GM19023 (cell line): ENCODE data around the gene CBR1.

ENCODE experiments used
- ATAC-seq: cut with Tn5 transposase; IDR thresholded peaks from one replicate; pipeline ENCODE4 v1.9.1; 2021; ENCODE audit warnings: mild to moderate bottlenecking, moderate library complexity; ENCODE audit not compliant: unreplicated experiment

Gene CBR1

DNA sequence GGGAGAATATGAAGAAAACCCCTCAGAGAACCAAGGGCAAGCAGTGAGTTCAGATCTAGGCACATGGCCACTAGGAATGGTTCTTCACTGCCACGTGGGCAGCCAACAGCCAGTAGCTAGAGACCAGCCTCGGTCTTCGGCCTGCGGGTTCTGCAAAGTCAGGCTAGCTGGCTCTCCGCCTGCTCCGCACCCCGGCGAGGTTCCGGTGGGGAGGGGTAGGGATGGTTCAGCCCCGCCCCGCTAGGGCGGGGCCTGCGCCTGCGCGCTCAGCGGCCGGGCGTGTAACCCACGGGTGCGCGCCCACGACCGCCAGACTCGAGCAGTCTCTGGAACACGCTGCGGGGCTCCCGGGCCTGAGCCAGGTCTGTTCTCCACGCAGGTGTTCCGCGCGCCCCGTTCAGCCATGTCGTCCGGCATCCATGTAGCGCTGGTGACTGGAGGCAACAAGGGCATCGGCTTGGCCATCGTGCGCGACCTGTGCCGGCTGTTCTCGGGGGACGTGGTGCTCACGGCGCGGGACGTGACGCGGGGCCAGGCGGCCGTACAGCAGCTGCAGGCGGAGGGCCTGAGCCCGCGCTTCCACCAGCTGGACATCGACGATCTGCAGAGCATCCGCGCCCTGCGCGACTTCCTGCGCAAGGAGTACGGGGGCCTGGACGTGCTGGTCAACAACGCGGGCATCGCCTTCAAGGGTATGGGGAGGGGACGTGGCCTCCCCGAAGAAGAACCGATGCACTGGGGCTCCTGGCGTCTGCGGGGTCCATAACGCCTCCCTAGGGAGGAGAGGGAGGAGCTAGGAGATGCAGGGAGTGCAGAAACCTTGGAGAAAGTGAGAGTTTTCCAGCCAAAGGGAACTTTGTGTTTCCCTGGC lies at the start of gene CBR1:
Gene CBR1, plus strand, starts transcription at position 312 of the 871 bp plus-strand sequence. Its CDS starts 92 bp downstream, at position 404.
- peak; percentile 98 for ATAC-seq

DNA sequence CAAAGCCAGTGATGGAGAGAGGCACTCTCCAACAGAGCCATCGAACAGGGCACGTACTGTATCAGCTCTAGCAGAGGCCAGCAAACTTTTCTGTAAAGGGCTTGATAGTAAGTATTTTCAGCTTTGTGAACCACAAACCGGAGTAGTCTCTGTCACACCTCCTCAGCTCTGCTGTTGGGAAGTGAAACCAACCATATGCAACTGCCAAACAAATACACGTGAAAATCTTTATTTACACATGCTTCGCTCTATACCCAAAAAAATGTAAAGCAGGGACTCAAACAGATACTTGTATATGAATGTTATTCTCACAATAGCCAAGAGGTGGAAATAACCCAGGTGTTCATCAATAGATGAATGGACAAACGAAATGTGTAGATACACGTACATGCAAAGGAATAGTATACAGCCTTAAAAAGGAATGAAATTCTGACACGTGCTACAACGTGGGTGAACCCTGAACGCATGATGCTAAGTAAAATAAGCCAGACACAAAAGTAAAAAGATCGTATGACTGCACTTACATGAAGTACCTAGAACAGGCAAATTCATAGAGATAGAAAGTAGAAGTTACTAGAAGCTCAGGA lies 48.5 kb upstream of the CBR1 start:
- peak; percentile 67 for ATAC-seq

DNA sequence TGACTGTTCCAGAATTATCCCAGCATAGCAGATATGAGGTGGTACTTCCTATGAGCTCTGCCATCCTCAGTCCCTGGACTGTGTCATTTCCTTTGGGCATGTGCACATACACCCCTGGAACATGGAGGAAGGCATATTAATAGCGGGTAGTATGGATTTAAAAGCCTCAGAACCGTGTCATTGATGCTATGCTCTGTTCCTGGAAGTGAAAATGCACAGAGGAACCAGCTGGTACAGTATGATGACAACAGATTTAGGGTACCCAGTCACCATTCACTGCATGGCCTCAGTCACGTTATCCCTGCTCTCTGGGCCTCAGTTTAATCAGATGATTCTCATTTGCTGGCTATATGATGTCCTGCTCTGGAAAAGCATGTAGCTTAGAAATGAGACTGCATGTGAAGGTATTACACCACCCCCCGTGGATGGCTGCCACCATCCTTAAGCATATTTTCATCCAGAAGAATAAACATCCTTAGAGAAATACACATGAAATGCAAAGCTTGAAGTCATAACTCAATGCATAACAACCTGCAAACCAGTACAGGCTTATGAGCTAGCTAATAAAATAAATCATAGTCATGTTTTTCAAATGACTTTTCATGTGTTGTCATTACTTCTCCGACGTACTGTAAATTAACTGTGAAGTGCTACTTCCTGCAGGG lies 47.3 kb upstream of the CBR1 start:
- no peak for ATAC-seq

DNA sequence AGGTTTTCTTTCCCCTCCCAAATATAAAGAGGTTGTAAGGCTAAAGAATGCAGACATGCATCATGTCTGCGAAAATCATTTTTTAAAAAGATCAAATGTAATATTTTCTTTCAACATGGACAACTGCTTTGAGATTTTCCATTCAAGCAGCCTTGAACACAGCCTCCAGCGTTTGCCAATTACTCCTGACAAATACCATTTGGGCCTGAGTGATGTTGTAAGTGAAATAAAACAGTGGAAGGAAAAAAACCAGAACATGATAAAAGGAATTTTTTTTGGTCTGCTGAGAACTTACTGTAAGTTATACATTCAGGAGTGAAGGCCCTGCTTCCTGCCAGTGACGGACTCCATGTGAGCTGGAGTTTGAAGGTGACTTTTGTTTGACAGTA lies 46.7 kb upstream of the CBR1 start:
- ATAC-seq, result no peak

DNA sequence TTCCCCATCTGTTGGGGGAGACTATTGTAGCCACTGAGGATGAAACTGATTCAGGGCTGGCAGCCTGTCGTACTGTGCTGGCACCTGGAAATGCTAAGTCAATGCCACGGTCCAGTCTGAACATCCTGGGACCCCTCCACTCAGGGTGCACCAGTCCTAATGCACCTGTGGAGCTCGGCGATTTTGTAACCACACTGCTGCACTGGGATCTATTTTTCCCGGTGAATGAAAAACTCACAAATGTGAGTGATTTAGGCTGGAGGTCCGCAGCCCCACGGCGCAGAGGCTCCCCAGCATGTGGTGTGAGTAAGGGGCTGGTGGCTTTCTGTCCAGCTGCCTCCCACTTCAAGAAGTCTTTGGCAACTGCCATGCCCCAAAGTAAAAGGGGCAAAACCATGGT lies 45.0 kb upstream of the CBR1 start:
- ATAC-seq, result no peak

DNA sequence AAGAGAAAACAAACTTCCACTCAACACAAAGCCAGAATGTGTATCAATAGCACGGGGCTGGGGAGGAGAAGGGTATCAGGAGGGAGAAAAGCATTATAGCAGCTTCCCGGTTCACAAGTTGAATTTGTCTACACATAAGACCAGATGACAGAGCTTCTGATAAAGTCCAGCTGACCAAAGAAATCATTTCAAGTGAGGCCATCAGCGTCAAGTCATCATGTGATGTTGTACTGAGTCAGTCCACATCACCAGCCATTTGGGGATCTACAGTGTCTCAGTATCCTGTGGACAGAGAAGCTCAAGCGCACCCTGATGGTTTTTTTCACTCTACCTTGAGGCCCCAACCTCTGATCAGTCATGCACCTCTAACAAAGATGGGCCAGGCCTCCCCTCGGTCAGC lies 42.5 kb upstream of the CBR1 start:
- ATAC-seq, result no peak

DNA sequence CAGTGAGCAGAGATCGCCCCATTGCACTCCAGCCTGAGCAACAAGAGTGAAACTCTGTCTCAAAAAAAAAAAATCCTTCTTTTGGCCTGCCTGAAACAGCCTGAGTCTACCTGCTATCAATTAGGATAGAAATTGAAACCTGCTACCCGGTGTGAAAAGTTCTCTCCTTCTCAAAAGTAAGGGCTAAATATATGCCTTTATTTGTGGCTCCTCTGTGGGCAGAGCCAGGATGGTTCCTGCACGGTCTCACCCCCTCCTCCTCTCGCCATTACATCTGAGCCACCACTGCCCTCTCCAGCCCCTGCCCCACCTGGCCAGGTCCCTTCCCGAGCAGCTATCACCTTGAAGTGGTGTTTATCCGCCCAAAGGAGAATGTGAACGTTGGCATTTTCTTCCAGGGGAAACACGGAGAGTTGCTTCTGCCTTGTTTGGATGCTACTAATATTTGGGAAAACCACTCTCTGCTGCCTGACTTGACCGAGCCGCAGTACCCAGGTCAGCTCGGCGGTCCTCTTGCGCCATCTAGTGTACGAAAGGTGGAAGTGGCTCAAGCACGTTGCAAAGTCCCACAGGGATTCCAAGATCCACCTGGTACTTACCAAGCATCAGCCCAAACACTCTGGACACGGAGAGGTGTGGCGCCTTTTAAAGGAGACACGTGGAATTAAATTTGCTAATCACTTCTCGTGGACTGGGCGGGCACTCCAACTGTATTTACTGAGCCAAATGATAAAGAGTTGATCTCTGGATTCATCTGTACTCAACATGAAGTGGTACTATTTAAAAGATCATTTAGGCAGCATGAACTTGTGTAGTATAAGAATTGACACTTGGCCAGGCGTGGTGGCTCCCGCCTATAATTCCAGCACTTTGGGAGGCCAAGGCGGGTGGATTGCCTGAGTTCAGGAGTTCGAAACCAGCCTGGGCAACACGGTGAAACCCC lies 41.4 kb upstream of the CBR1 start:
- ATAC-seq, result peak; percentile 77

DNA sequence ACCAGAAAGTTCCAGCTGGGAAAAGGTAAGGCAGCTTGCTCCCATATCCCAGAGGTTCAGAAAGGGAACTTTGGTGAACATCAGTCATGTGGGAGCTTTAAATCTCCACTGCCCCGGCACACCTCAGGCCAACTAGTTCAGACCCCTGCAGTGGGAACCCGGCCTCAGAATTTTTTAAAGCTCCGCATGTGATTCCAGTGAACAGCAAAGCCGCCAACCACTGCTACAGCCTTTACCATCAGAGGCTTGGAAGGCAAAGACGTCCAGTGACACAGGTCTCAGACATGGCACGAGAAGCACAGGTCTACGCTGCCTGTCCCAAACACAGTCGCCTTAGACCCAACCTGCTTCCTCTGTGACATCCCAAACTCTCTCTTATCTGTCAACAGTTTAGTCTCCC lies 40.5 kb upstream of the CBR1 start:
- ATAC-seq, result no peak

DNA sequence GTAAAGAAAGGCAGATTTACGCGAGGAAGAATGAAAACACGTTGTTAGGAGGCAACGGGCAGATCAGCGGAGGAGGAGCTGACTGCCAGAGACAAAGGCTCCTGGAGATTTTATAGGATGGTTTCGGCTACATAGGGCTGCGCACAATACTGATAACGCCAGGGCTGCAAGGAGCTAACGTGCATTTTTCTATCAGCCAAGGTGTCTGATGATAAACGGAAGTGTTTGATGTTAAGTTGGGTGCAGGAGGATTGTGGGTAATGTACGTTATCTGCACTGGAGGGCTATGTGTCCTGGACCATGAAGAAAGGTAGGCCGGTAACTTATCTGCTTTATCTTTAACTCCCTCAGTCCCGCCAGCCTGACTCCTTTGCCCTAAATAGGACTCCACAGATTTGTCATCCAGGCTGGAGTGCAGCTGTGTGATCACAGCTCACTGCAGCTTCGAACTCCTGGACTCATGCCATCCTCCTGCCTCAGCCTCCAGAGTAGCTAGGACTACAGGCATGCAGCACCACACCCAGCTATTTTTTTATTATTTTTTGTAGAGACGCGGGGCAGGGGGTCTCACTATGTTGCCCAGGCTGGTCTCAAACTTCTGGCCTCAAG lies 39.1 kb upstream of the CBR1 start:
- no peak for ATAC-seq

DNA sequence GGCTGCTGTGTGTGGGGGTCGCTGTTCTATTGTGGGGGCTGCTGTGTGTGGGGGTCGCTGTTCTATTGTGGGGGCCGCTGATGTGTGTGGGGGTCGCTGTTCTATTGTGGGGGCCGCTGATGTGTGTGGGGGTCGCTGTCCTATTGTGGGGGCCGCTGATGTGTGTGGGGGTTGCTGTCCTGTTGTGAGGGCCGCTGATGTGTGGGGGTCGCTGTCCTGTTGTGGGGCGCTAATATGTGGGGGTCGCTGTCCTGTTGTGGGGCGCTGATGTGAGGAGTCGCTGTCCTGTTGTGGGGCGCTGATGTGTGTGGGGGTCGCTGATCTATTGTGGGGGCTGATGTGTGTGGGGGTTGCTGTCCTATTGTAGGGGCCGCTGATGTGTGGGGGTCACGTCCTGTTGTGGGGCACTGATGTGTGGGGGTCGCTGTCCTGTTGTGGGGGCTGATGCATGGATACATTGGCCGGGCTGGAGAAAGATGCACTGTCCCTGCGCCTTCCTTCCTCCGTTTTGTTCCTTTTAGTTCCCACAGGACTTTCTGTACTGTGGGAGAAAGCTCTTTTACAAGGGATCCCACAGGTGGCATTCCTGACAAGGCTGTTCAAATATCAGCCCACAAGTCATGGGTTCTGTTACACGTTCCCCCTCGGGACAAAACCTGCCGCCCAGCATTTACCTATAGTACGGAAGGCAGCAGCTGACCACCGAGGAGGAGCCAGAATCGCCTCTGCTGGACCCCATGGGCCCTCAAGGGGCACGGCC lies 37.0 kb upstream of the CBR1 start:
- ATAC-seq, result no peak

DNA sequence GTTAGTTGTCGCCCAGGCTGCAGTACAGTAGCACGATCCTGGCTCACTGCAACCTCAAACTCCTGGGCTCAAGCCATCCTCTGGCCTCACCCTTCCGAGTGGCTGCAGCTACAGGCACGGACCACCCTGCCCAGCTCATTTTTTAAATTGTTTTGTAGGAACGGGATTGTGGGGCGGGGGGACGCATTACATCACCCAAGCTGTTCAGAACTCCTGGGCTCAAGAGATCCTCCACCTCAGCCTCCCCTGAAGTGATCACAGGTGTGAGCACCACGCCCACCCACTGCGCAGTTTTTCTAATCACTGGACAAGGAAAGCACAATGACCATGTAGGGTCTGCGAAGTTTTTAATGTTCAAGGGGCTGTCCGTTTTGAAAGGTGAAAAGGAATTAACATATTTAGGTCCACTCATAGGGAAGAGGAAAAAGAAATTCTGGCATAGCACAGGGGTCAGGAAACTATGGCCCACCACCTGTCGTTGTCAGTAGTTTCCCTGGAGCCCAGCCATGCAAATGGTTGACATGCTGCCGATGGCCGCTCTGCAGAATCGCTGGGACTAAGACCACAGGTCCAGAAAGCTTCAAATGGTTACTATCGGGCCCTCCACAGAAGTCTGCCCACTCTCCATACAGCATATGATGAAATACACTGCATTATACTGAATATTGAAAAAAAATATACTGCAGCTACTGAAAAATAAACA lies 35.5 kb upstream of the CBR1 start:
- ATAC-seq, result no peak

DNA sequence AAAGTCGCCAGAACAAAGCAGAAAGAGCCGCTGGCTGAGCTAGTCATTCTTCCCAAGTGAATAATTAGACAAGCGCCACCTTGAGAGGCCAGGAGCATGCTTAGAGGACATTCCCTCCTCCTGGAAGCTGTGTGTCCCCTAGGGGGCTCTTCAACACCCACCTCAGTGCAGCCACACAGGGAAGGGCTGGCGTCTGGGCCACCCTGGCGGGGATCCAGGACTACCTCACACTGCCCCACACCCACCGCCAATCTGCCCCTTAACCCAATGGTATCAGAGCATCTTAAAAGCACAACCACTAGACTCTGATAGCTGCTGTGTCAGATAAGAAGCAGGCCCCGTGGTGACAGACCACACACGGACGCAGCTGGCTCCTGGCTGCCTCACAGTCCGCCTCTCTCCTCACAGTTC lies 34.4 kb upstream of the CBR1 start:
- ATAC-seq, result no peak

DNA sequence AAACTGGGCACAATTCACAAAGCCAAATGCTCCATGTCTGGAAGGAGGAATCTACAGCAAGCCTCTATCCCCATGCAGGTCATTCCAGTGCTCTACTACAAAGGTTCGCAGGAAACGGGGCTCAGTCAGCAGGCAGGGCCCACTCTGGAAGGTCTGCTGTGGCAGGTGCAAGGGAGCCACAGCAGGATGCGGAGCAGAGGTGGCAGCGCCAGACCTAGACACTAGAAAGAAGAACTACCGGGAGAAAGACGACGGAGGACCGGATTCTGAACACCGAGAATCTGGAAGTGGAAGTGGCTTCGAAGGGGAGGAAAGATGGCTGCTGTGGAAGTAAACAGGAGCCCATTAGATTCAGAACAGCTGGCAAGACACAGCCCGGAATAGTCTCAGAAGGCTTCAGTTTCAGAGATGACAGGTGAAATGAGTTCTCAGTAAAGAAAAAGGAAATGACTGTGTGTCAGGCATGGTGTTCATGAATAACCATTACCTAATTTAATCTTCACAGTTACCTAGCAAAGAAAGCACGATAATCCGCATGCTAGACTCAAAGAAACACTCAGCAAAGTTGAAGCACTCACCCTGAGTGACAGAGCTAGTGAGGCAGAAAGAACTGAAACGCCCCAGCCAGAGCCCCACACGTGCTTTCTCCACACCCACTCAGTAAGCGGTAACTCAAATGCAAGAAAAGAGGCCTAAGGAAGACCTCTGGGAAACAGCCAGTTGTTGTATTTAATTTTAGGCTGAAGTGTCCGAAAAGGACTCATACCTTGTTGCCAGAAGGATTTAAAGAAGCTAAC lies 30.9 kb upstream of the CBR1 start:
- ATAC-seq, result no peak

DNA sequence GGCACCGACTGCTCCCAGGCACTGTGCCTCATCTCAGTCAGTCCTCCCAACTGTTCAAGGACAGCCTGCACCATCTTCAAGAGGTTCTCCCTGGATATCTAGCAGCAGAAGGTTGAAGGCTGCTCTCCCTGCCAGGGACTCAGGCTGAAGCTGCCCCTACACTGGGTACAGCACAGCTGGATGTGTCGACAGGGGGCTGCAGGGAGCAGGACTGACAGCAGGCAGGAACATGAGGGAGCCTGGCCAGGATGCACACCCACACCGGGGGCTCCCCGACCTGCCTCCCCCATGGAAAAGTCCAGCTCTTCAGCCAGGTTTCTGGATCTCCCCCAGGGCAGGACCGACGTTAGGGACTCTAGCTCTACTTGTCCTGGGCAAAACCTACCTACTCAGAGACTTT lies 30.0 kb upstream of the CBR1 start:
- ATAC-seq, result no peak

DNA sequence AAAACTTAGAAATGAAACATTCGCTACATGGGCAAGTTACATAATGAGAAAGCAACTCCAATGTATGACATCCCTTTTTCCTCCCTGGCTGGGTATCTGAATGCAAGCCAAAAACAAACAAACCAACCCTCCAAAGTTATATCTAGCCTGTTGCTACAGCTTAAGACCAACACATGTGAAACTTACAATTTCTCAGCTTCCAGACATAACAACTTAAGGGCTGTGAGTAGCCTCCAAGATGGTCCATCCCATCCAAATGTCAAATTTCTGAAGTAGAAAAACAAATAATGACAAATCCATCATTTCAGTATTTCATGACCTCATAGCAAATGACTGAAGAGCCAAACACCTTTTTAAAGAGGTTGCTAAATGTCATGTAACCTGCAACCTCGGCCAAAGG lies 29.4 kb upstream of the CBR1 start:
- no peak for ATAC-seq

DNA sequence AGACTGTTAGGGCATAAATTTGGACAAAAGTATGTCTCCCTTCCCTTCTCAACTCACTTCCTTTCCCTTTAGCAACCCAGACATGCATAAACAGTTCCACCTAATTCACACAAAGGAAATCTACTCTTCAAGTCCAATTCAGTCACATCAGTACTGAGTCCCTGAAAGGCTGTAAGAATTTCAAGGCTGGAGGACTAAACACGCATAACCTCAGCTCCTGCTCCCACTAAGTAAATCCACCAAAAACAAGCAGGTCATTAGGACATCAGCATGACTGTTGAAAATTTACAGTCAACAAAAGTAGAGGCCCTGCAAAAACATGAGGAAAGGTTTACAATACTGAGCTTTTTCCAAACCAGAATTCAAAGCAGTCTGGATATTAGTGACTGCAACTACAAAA lies 27.9 kb upstream of the CBR1 start:
- ATAC-seq, result no peak

DNA sequence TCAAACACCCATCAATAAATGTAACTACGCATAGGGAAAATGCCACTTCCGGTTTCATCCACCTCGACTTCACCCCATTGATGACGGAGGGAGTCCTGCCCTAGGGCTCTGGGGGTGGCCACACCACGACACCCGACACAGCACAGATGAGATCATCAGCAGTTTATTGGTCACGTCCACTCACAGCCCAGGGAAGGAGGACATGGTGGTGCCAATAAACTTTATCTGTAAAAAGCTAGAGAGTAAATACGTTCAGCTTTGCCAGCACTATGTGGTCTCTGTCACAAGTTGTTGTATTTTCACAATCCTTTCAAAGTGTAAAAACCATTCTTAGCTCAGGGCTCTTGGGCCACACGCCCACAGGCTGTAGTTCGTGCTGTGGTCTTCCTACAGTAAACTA lies 25.8 kb upstream of the CBR1 start:
- ATAC-seq, result no peak

DNA sequence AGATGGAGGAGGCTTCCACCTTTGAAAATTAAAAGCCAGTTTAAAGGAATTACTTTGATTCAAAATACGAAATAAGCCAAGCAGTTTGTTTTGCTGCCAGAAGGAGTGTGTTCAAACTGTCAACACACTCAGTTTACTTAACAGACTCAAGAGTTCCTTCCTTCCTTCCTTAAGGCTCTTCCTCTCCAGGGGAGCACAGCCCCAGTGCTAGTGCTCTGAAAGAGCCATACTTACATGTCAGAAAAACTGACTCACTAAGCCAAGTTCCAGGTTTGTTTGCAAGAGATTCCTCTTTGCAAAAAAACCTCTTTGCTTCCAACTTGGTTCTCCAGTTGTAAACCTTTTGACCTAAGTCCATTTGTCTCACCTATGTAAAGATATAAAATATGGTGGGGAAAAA lies 23.8 kb upstream of the CBR1 start:
- no peak for ATAC-seq
